Anterior cingulate cortex (tissue), 58 donors: ENCODE data around the gene WDR54.
"Not testable (repeated sequence)": the region's sequence is repeated elsewhere in the genome, so short reads cannot be mapped to it uniquely, and the experiment has no call there.

Experiments
- DNase-seq, 58 donors: peaks; one replicate each; lab custom pipeline; 2025; lab: John Stamatoyannopoulos, UW

The WDR54 gene

GRCh38 chr2:74450570-74451190 lies 29.1 kb downstream of the WDR54 start:
- DNase-seq: no peak

- DNase-seq: peak; percentile 75 to 98 (median 95)
These were observed 33.4 kb downstream of the WDR54 start, which contains the start of gene INO80B for GRCh38 chr2:74454654-74455511. Gene INO80B, plus strand, starts transcription at chr2:74455087. Its CDS starts 30 bp downstream, at chr2:74455117.

GRCh38 chr2:74457129-74457548 lies 35.6 kb downstream of the WDR54 start:
- DNase-seq: peak in 8 of 58 donors; percentile 9 to 78 (median 58)

- DNase-seq: peak in 39 of 58 donors; percentile 37 to 86 (median 64)
These were observed 36.1 kb downstream of the WDR54 start for GRCh38 chr2:74457549-74458131.

- DNase-seq: peak; percentile 92 to 100 (median 100)
These were observed 36.8 kb downstream of the WDR54 start, which contains the start of gene WBP1 for GRCh38 chr2:74458132-74458937. Gene WBP1, plus strand, starts transcription at chr2:74458438. Its CDS starts 165 bp downstream, at chr2:74458603.

- DNase-seq: no peak
These were observed 37.4 kb downstream of the WDR54 start for GRCh38 chr2:74458938-74459363.

GRCh38 chr2:74459503-74460118 lies 38.1 kb downstream of the WDR54 start:
- DNase-seq: not testable (repeated sequence)

- DNase-seq: peak in 1 of 58 donors; percentile 11
These were observed 38.7 kb downstream of the WDR54 start for GRCh38 chr2:74460187-74460586.

- DNase-seq: no peak
These were observed 39.9 kb downstream of the WDR54 start for GRCh38 chr2:74461187-74462053.

GRCh38 chr2:74462054-74462785 lies 40.7 kb downstream of the WDR54 start:
- no peak for DNase-seq

- DNase-seq: no peak
These were observed 41.2 kb downstream of the WDR54 start for GRCh38 chr2:74462786-74463105.

- no peak for DNase-seq
These were observed 42.9 kb downstream of the WDR54 start for GRCh38 chr2:74464406-74464805.

GRCh38 chr2:74470742-74471141 lies 49.2 kb downstream of the WDR54 start:
- not testable (repeated sequence) for DNase-seq

GRCh38 chr2:74471332-74472065 lies 50.0 kb downstream of the WDR54 start:
- no peak for DNase-seq

- peak; percentile 65 to 95 (median 89) for DNase-seq
These were observed 50.8 kb downstream of the WDR54 start, which contains the start of gene MRPL53 for GRCh38 chr2:74472086-74472944. Gene MRPL53, minus strand, starts transcription at chr2:74472680. Its CDS starts 20 bp downstream, at chr2:74472660.

- no peak for DNase-seq
These were observed 51.4 kb downstream of the WDR54 start for GRCh38 chr2:74472945-74473258.

- no peak for DNase-seq
These were observed 53.0 kb downstream of the WDR54 start for GRCh38 chr2:74474481-74474880.
